ENCODE measurements around the gene PIEZO1.

Gene PIEZO1

DNA sequence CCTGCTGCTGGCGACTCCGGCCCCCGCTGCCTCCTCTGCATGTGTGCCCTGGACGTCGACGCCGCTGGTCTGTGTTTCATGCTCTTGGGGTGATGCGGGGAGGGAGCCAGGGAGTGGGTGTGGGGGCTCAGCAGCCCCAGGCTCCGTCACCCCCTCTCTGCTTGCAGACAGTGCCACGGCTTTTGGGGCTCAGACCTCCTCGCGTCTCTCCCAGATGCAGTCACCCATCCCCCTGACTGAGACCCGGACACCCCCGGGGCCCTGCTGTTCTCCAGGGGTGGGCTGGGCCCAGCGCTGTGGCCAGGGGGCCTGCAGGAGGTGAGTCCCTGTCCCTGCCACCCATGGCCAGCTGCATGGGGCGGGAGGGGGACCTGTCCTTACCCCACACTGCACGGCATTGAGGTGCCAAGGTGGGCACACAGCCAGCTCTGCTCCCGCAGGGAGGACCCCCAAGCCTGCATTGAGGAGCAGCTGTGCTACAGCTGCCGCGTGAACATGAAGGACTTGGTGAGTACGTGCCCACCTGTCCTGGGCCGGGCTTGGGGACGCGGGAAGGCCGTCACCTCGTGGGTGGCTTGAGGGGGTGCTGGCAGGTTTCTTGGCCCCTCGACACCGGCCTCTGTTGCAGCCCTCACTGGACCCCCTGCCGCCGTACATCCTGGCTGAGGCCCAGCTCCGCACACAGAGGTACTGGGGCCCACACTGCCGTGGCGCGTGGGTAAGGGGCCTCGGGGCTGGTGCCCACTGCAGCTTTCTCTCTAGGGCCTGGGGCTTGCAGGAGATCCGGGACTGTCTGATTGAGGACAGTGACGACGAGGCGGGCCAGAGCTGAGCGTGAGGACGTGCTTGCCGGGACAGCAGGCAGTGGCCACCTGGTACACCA is 70.4 kb downstream of the PIEZO1 start:
- Histone ChIP-seq H2BK5ac (ENCODE audit: low read depth, low read length, poor library complexity) (no peak overlapping the region), H3K4ac (ENCODE audit: low read depth, low read length) (no peak overlapping the region), H3K14ac (ENCODE audit: low read length) (no peak overlapping the region), H3K27me3 (ENCODE audit: insufficient read depth, low read length) (no peaks in the 10 kb centered on the region), H3K36me3 (ENCODE audit: control insufficient read depth in 1 of 2, insufficient read depth in 2 of 2, low read length in 2 of 2) (peaks cover 73 to 75% of the 10 kb centered on the region in 2 experiments), H3K4me3 (ENCODE audit: low read depth, low read length) (no peak overlapping the region), H4K91ac (ENCODE audit: low read depth, low read length) (no peak overlapping the region), H3K18ac (ENCODE audit: low read length) (no peak overlapping the region), H3K27ac (ENCODE audit: low read depth, low read length) (no peak overlapping the region), H4K12ac (ENCODE audit: low read depth, low read length) (no peak overlapping the region), H2AFZ (ENCODE audit: insufficient read depth, low read length, poor library complexity) (no peak overlapping the region), H2BK12ac (ENCODE audit: low read length) (no peak overlapping the region), H3K9me3 (ENCODE audit: insufficient read depth, low read depth, low read length) (peaks cover 8% of the 10 kb centered on the region), H3K79me2 (ENCODE audit: control insufficient read depth, insufficient read depth, low read length, poor library complexity) (no peaks in the 10 kb centered on the region), H3K4me2 (ENCODE audit: low read length) (no peak overlapping the region), H4K8ac (ENCODE audit: low read depth, low read length) (no peak overlapping the region), H3K9ac (ENCODE audit: low read length) (no peak overlapping the region), H3K79me1 (ENCODE audit: low read length) (no peaks in the 10 kb centered on the region), H2AK5ac (ENCODE audit: low read length) (no peak overlapping the region), H3K4me1 (ENCODE audit: control insufficient read depth in 1 of 2, insufficient read depth in 2 of 2, low read length in 2 of 2) (no peaks in the 10 kb centered on the region), H3K23ac (ENCODE audit: low read length) (no peak overlapping the region), H2BK120ac (ENCODE audit: insufficient read depth, low read length, poor library complexity) (no peak overlapping the region)
- DNase-seq: no peak
- whole genome bisulfite sequencing (ENCODE audit: extremely low coverage, insufficient coverage, insufficient read length): no CpG with 5 or more reads among the region's 42 CpGs

DNA sequence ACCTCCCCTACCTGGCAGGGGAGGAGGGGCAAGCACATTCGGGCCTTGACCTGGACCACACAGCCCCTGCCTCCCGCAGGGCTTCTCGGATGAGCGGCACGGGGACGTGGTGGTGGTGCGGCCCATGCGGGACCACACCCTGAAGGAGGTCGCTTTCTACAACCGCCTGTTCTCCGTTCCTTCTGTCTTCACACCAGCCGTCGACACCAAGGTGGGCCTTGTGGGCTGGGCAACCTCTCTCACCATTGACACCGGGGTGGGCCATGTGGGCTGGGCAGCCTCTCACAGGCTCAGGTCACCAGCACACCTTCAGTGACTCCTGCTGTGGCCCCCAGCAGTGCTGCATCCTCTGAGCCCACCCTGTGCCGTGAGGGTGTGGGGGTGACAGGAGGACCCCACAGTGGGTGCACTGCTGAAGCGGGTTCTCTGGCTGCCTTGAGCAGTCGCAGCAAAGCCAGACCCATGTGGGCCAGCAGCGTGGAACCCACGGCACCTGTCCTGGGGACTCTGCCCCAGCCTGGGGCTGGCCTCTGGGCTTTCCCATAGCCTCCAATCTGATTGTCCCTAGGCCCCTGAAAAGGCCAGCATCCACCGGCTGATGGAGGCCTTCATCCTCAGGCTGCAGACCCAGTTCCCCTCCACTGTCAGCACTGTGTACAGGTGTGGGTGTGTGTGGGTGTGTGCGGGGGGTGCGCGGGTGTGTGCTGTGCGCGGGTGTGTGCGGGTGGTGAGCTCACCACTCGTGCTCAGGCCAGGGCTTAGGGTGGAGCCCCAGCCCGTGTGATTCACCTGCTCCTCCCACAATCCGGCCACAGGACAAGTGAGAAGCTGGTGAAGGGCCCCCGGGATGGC is 71.2 kb downstream of the PIEZO1 start:
- H3K79me1 ChIP-seq (ENCODE audit: low read length): no peaks in the 10 kb centered on the region
- H3K14ac ChIP-seq (ENCODE audit: low read length): no peak overlapping the region
- no peak overlapping the region for H2AFZ ChIP-seq (ENCODE audit: insufficient read depth, low read length, poor library complexity)
- H2BK12ac ChIP-seq (ENCODE audit: low read length): no peak overlapping the region
- no peak overlapping the region for H2AK5ac ChIP-seq (ENCODE audit: low read length)
- H2BK5ac ChIP-seq (ENCODE audit: low read depth, low read length, poor library complexity): no peak overlapping the region
- no peak overlapping the region for H3K4ac ChIP-seq (ENCODE audit: low read depth, low read length)
- WGBS (ENCODE audit: extremely low coverage, insufficient coverage, insufficient read length): no CpG with 5 or more reads among the region's 30 CpGs
- peak in 1 of 2 donors; percentile 23 for DNase-seq
- peaks cover 65 to 67% of the 10 kb centered on the region in 2 experiments for H3K36me3 ChIP-seq (ENCODE audit: control insufficient read depth in 1 of 2, insufficient read depth in 2 of 2, low read length in 2 of 2)
- H3K4me1 ChIP-seq (ENCODE audit: control insufficient read depth in 1 of 2, insufficient read depth in 2 of 2, low read length in 2 of 2): no peaks in the 10 kb centered on the region
- H3K23ac ChIP-seq (ENCODE audit: low read length): no peak overlapping the region
- H3K27me3 ChIP-seq (ENCODE audit: insufficient read depth, low read length): no peaks in the 10 kb centered on the region
- no peaks in the 10 kb centered on the region for H3K79me2 ChIP-seq (ENCODE audit: control insufficient read depth, insufficient read depth, low read length, poor library complexity)
- no peak overlapping the region for H4K8ac ChIP-seq (ENCODE audit: low read depth, low read length)
- H3K9me3 ChIP-seq (ENCODE audit: insufficient read depth, low read depth, low read length): peaks cover 8% of the 10 kb centered on the region
- H3K9ac ChIP-seq (ENCODE audit: low read length): no peak overlapping the region
- no peak overlapping the region for H3K27ac ChIP-seq (ENCODE audit: low read depth, low read length)
- no peak overlapping the region for H4K12ac ChIP-seq (ENCODE audit: low read depth, low read length)
- no peak overlapping the region for H3K4me2 ChIP-seq (ENCODE audit: low read length)
- H2BK120ac ChIP-seq (ENCODE audit: insufficient read depth, low read length, poor library complexity): no peak overlapping the region
- H3K18ac ChIP-seq (ENCODE audit: low read length): no peak overlapping the region
- no peak overlapping the region for H4K91ac ChIP-seq (ENCODE audit: low read depth, low read length)
- H3K4me3 ChIP-seq (ENCODE audit: low read depth, low read length): no peak overlapping the region

DNA sequence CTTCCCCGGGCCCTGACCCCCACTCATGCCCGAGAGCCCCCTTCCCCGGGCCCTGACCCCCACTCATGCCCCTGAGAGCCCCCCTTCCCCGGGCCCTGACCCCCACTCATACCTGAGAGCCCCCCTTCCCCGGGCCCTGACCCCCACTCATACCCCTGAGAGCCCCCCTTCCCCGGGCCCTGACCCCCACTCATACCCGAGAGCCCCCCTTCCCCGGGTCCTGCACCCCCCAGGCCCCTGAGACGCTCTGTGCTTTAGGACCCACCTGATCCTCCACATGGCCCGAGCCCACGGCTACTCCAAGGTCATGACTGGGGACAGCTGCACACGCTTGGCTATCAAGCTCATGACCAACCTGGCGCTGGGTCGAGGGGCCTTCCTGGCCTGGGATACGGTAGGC is 72.0 kb downstream of the PIEZO1 start:
- Histone ChIP-seq H3K4me1 (ENCODE audit: control insufficient read depth in 1 of 2, insufficient read depth in 2 of 2, low read length in 2 of 2) (no peaks in the 10 kb centered on the region), H3K79me2 (ENCODE audit: control insufficient read depth, insufficient read depth, low read length, poor library complexity) (no peaks in the 10 kb centered on the region), H3K4ac (ENCODE audit: low read depth, low read length) (no peak overlapping the region), H3K14ac (ENCODE audit: low read length) (no peak overlapping the region), H2BK120ac (ENCODE audit: insufficient read depth, low read length, poor library complexity) (no peak overlapping the region), H4K91ac (ENCODE audit: low read depth, low read length) (no peak overlapping the region), H2BK5ac (ENCODE audit: low read depth, low read length, poor library complexity) (no peak overlapping the region), H3K9ac (ENCODE audit: low read length) (no peak overlapping the region), H4K8ac (ENCODE audit: low read depth, low read length) (no peak overlapping the region), H3K27ac (ENCODE audit: low read depth, low read length) (no peak overlapping the region), H3K79me1 (ENCODE audit: low read length) (no peaks in the 10 kb centered on the region), H4K12ac (ENCODE audit: low read depth, low read length) (no peak overlapping the region), H3K36me3 (ENCODE audit: control insufficient read depth in 1 of 2, insufficient read depth in 2 of 2, low read length in 2 of 2) (peaks cover 58 to 63% of the 10 kb centered on the region in 2 experiments), H3K4me3 (ENCODE audit: low read depth, low read length) (no peak overlapping the region), H2AK5ac (ENCODE audit: low read length) (no peak overlapping the region), H2AFZ (ENCODE audit: insufficient read depth, low read length, poor library complexity) (no peak overlapping the region), H3K27me3 (ENCODE audit: insufficient read depth, low read length) (no peaks in the 10 kb centered on the region), H3K9me3 (ENCODE audit: insufficient read depth, low read depth, low read length) (peaks cover 5% of the 10 kb centered on the region), H3K4me2 (ENCODE audit: low read length) (no peak overlapping the region), H3K18ac (ENCODE audit: low read length) (no peak overlapping the region), H2BK12ac (ENCODE audit: low read length) (no peak overlapping the region), H3K23ac (ENCODE audit: low read length) (no peak overlapping the region)
- no peak for DNase-seq
- WGBS (ENCODE audit: extremely low coverage, insufficient coverage, insufficient read length): no CpG with 5 or more reads among the region's 15 CpGs

DNA sequence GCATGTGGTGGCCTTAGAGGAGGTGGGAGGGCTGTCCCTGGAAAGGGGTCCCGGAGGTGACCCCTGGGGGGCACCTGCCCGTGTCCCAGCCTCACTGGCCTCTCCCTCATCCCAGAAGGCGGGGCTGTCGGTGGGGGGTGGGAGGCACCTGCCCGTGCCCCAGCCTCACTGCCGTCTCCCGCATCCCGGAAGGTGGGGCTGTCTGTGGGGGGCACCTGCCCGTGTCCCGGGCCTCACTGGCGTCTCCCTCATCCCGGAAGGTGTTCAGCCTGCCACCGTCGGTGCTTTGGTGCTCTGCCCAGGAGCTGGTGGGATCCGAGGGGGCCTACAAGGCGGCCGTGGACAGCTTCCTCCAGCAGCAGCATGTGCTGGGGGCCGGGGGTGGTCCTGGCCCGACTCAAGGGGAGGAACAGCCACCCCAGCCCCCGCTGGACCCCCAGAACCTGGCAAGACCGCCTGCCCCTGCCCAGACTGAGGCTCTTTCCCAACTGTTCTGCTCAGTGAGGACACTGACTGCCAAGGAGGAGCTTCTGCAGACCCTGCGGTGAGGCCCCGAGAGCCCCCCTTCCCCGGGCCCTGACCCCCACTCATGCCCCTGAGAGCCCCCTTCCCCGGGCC is 72.5 kb downstream of the PIEZO1 start:
- H3K4ac ChIP-seq (ENCODE audit: low read depth, low read length): no peak overlapping the region
- H3K23ac ChIP-seq (ENCODE audit: low read length): no peak overlapping the region
- H3K4me2 ChIP-seq (ENCODE audit: low read length): no peak overlapping the region
- no peak overlapping the region for H2BK120ac ChIP-seq (ENCODE audit: insufficient read depth, low read length, poor library complexity)
- no peak overlapping the region for H4K8ac ChIP-seq (ENCODE audit: low read depth, low read length)
- no peak overlapping the region for H2AK5ac ChIP-seq (ENCODE audit: low read length)
- H3K14ac ChIP-seq (ENCODE audit: low read length): no peak overlapping the region
- no peak overlapping the region for H4K12ac ChIP-seq (ENCODE audit: low read depth, low read length)
- no peak for DNase-seq
- H2AFZ ChIP-seq (ENCODE audit: insufficient read depth, low read length, poor library complexity): no peak overlapping the region
- H3K9ac ChIP-seq (ENCODE audit: low read length): no peak overlapping the region
- no peak overlapping the region for H3K18ac ChIP-seq (ENCODE audit: low read length)
- no peaks in the 10 kb centered on the region for H3K79me2 ChIP-seq (ENCODE audit: control insufficient read depth, insufficient read depth, low read length, poor library complexity)
- H4K91ac ChIP-seq (ENCODE audit: low read depth, low read length): no peak overlapping the region
- no peak overlapping the region for H3K27ac ChIP-seq (ENCODE audit: low read depth, low read length)
- no peaks in the 10 kb centered on the region for H3K4me1 ChIP-seq (ENCODE audit: control insufficient read depth in 1 of 2, insufficient read depth in 2 of 2, low read length in 2 of 2)
- no CpG with 5 or more reads among the region's 25 CpGs for WGBS (ENCODE audit: extremely low coverage, insufficient coverage, insufficient read length)
- no peak overlapping the region for H3K4me3 ChIP-seq (ENCODE audit: low read depth, low read length)
- peaks cover 5% of the 10 kb centered on the region for H3K9me3 ChIP-seq (ENCODE audit: insufficient read depth, low read depth, low read length)
- H2BK5ac ChIP-seq (ENCODE audit: low read depth, low read length, poor library complexity): no peak overlapping the region
- no peak overlapping the region for H2BK12ac ChIP-seq (ENCODE audit: low read length)
- no peaks in the 10 kb centered on the region for H3K79me1 ChIP-seq (ENCODE audit: low read length)
- H3K27me3 ChIP-seq (ENCODE audit: insufficient read depth, low read length): no peaks in the 10 kb centered on the region
- peaks cover 54 to 59% of the 10 kb centered on the region in 2 experiments for H3K36me3 ChIP-seq (ENCODE audit: control insufficient read depth in 1 of 2, insufficient read depth in 2 of 2, low read length in 2 of 2)

All from trophoblast cell (in vitro differentiated cells and primary cell).